ENCODE data around the gene MBD5.

MBD5 gene

GRCh38 chr2:148207111-148207510, 186.2 kb downstream of the MBD5 start:
- TF ChIP-seq, protein P1, sequence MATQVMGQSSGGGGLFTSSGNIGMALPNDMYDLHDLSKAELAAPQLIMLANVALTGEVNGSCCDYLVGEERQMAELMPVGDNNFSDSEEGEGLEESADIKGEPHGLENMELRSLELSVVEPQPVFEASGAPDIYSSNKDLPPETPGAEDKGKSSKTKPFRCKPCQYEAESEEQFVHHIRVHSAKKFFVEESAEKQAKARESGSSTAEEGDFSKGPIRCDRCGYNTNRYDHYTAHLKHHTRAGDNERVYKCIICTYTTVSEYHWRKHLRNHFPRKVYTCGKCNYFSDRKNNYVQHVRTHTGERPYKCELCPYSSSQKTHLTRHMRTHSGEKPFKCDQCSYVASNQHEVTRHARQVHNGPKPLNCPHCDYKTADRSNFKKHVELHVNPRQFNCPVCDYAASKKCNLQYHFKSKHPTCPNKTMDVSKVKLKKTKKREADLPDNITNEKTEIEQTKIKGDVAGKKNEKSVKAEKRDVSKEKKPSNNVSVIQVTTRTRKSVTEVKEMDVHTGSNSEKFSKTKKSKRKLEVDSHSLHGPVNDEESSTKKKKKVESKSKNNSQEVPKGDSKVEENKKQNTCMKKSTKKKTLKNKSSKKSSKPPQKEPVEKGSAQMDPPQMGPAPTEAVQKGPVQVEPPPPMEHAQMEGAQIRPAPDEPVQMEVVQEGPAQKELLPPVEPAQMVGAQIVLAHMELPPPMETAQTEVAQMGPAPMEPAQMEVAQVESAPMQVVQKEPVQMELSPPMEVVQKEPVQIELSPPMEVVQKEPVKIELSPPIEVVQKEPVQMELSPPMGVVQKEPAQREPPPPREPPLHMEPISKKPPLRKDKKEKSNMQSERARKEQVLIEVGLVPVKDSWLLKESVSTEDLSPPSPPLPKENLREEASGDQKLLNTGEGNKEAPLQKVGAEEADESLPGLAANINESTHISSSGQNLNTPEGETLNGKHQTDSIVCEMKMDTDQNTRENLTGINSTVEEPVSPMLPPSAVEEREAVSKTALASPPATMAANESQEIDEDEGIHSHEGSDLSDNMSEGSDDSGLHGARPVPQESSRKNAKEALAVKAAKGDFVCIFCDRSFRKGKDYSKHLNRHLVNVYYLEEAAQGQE (IDR thresholded peaks at IDR 0.05; ENCODE audit: low read depth): no peak
- TF ChIP-seq EP300 (IDR thresholded peaks at IDR 0.05; ENCODE audit: borderline replicate concordance): no peak
- TF ChIP-seq FOXM1 (IDR thresholded peaks at IDR 0.05; ENCODE audit: borderline replicate concordance, low read depth): no peak
- TF ChIP-seq CEBPB (IDR thresholded peaks at IDR 0.05): no peak
- no peak for TF ChIP-seq TCF12 (IDR thresholded peaks at IDR 0.05; ENCODE audit: low read depth)
- no peak for TF ChIP-seq USF1 (IDR thresholded peaks at IDR 0.05)
- no peak for TF ChIP-seq MAX (IDR thresholded peaks at IDR 0.05)
- no peak for TF ChIP-seq TEAD4 (IDR thresholded peaks at IDR 0.05)
- no peak for TF ChIP-seq YY1 (IDR thresholded peaks at IDR 0.05; ENCODE audit: low read depth)
- no peak for TF ChIP-seq EGR1 (IDR thresholded peaks at IDR 0.05)
- no peak for TF ChIP-seq ZBTB7A (IDR thresholded peaks at IDR 0.05; ENCODE audit: low read depth)
- no peak for TF ChIP-seq NFIC (IDR thresholded peaks at IDR 0.05)
- no peak for TF ChIP-seq CREB1 (IDR thresholded peaks at IDR 0.05; ENCODE audit: low read depth)
- no peak for TF ChIP-seq RAD21 (IDR thresholded peaks at IDR 0.05; ENCODE audit: low read depth)

DNA sequence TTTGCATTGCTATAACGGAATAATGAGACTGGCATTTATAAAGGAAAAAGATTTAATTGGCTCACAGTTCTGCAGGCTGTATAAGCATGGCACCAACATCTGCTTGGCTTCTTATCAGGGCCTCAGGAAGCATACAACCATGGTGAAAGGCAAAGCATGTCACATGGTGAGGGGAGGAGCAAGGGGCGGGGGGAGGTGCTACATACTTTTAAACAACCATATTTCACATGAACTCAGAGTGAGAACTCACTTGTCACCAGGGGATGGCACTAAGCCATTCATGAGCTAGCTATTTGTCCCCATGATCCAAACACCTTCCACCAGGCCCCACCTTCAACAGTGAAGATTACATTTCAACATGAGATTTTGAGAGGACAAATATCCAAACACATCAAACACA, 188.7 kb downstream of the MBD5 start:
- TF ChIP-seq TEAD4 (IDR thresholded peaks at IDR 0.05) (no peak), TAF1 (IDR thresholded peaks at IDR 0.05; ENCODE audit: low read depth) (no peak), USF1 (IDR thresholded peaks at IDR 0.05) (0 out of 2 replicates have a peak, but pooled peaks have one; percentile 18)

DNA sequence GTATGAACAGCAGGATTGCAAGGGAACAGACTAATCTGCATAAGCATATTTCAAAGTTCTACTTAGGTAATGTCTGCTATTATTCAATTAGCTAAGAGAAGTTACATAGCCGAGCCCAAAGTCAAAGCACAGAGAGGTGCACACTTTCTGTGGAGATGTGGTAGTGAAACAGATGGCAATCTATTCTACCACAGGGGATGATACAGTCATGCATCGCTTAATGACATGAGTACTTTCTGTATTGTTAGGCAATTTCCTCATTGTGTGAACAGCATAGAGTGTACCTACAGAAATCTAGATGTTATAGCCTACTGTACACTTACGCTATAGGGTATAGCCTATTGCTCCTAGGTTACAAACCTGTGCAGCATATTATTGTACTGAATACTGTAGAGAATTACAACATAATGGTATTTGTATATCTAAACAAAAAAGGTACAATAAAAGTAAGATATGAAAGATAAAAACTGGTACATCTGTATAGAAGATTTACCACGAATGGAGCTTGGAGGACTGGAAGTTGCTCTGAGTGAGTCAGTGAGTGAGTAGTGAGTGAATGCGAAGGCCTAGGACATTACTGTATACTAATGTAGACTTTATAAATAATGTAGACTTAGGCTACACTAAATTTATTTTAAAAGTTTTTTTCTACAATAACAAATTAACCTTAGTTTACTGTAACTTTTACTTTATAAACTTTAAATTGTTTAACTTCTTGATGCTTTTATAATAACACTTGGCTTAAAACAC, 197.6 kb downstream of the MBD5 start:
- TF ChIP-seq YY1 (IDR thresholded peaks at IDR 0.05; ENCODE audit: low read depth) (no peak), FOXM1 (IDR thresholded peaks at IDR 0.05; ENCODE audit: borderline replicate concordance, low read depth) (no peak)

DNA sequence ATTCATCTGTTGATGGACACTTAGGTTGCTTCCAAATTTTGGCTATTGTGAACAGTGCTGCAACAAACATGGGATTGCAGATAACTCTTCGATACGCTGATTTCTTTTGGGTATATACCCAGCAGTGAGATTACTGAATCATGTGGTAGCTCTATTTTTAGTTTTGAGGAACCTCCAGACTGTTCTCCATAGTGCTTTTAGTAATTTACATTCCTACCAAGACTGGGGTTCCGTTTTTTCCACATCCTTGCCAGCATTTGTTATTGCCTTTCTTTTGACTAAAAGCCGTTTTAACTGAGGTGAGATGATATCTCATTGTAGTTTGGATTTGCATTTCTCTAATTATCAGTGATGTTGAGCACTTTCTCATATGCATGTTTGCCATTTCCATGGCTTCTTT, 200.3 kb downstream of the MBD5 start:
- TF ChIP-seq YY1 (IDR thresholded peaks at IDR 0.05; ENCODE audit: low read depth) (no peak), TAF1 (IDR thresholded peaks at IDR 0.05; ENCODE audit: low read depth) (no peak), NFIC (IDR thresholded peaks at IDR 0.05) (no peak), USF1 (IDR thresholded peaks at IDR 0.05) (no peak), EP300 (IDR thresholded peaks at IDR 0.05; ENCODE audit: borderline replicate concordance) (no peak), EGR1 (IDR thresholded peaks at IDR 0.05) (no peak), TEAD4 (IDR thresholded peaks at IDR 0.05) (no peak), FOXM1 (IDR thresholded peaks at IDR 0.05; ENCODE audit: borderline replicate concordance, low read depth) (no peak), ZBTB7A (IDR thresholded peaks at IDR 0.05; ENCODE audit: low read depth) (no peak), RAD21 (IDR thresholded peaks at IDR 0.05; ENCODE audit: low read depth) (no peak), CREB1 (IDR thresholded peaks at IDR 0.05; ENCODE audit: low read depth) (no peak)
- TF ChIP-seq, protein P1 (IDR thresholded peaks at IDR 0.05; ENCODE audit: low read depth): no peak

- TF ChIP-seq FOXM1 (IDR thresholded peaks at IDR 0.05; ENCODE audit: borderline replicate concordance, low read depth): no peak
- TF ChIP-seq NFIC (IDR thresholded peaks at IDR 0.05): no peak
These were observed 201.0 kb downstream of the MBD5 start for GRCh38 chr2:148221926-148222325.

- no peak for TF ChIP-seq EGR1 (IDR thresholded peaks at IDR 0.05)
- no peak for TF ChIP-seq TAF1 (IDR thresholded peaks at IDR 0.05; ENCODE audit: low read depth)
- no peak for TF ChIP-seq TEAD4 (IDR thresholded peaks at IDR 0.05)
- TF ChIP-seq RAD21 (IDR thresholded peaks at IDR 0.05; ENCODE audit: low read depth): no peak
- no peak for TF ChIP-seq ZBTB7A (IDR thresholded peaks at IDR 0.05; ENCODE audit: low read depth)
- TF ChIP-seq, protein P1 (IDR thresholded peaks at IDR 0.05; ENCODE audit: low read depth): no peak
These were observed 211.0 kb downstream of the MBD5 start for GRCh38 chr2:148231858-148232257.
